H4 (cell line): ENCODE measurements around the gene ZBTB37. TPM values are rescaled to one million over a fixed set of nuclear protein-coding genes. Genes with fewer than 3 reads are reported as not detected.
"Not testable (repeated sequence)": the region's sequence is repeated elsewhere in the genome, so short reads cannot be mapped to it uniquely, and the experiment has no call there.

ENCODE experiments used
- DNase-seq: peaks from one replicate; pipeline ENCODE4 v3.0.0-alpha.2; 2015; ENCODE audit warnings: low spot score
- total RNA-seq: library from RNA; depleted of rRNA; stranded (reverse); fragments of >200 nt; shearing (Covaris generic); gene quantifications from 2 replicates; pipeline ENCODE4 v1.2.3, GENCODE V29; 2014; rRNA removed

The ZBTB37 gene
- 2.0 and 2.3 TPM in 2 replicates for total RNA-seq

- peak; percentile 74 for DNase-seq
Measured at GRCh38 chr1:173868266-173869020, at the start of gene ZBTB37. ZBTB37 (plus strand) TSS chr1:173868380; CDS start chr1:173870226, 1,846 bp downstream.

- no peak for DNase-seq
Measured at GRCh38 chr1:173818459-173818858, 49.7 kb upstream of the ZBTB37 start.

GRCh38 chr1:173821680-173822079 lies 46.5 kb upstream of the ZBTB37 start:
- no peak for DNase-seq

- no peak for DNase-seq
Measured at GRCh38 chr1:173823781-173824314, 44.3 kb upstream of the ZBTB37 start.

- DNase-seq = peak; percentile 98
Measured at GRCh38 chr1:173824315-173825081, 43.7 kb upstream of the ZBTB37 start, which contains the start of the genes CENPL and DARS2. CENPL (minus strand) TSS chr1:173824883; CDS start chr1:173811299, 13,584 bp downstream. DARS2 (plus strand) TSS chr1:173824673; CDS start chr1:173825230, 557 bp downstream.

GRCh38 chr1:173827611-173828010 lies 40.6 kb upstream of the ZBTB37 start:
- DNase-seq = no peak

- no peak for DNase-seq
Measured at GRCh38 chr1:173832748-173833147, 35.4 kb upstream of the ZBTB37 start.

- DNase-seq = no peak
Measured at GRCh38 chr1:173852105-173852504, 16.1 kb upstream of the ZBTB37 start.

- peak; percentile 56 for DNase-seq
Measured at GRCh38 chr1:173853074-173853473, 15.1 kb upstream of the ZBTB37 start.

GRCh38 chr1:173856014-173856413 lies 12.2 kb upstream of the ZBTB37 start:
- DNase-seq = no peak

GRCh38 chr1:173856903-173857302 lies 11.3 kb upstream of the ZBTB37 start:
- no peak for DNase-seq

- no peak for DNase-seq
Measured at GRCh38 chr1:173857363-173857917, 10.7 kb upstream of the ZBTB37 start.

- DNase-seq = not testable (repeated sequence)
Measured at GRCh38 chr1:173859547-173859946, 8.6 kb upstream of the ZBTB37 start.

- DNase-seq = no peak
Measured at GRCh38 chr1:173860065-173860464, 8.1 kb upstream of the ZBTB37 start.

- no peak for DNase-seq
Measured at GRCh38 chr1:173861731-173862145, 6.4 kb upstream of the ZBTB37 start.

GRCh38 chr1:173862146-173862768 lies 5.9 kb upstream of the ZBTB37 start:
- not testable (repeated sequence) for DNase-seq

- DNase-seq = no peak
Measured at GRCh38 chr1:173862769-173863223, 5.4 kb upstream of the ZBTB37 start.

- no peak for DNase-seq
Measured at GRCh38 chr1:173863224-173864161, 4.7 kb upstream of the ZBTB37 start.

- no peak for DNase-seq
Measured at GRCh38 chr1:173864179-173864867, 3.9 kb upstream of the ZBTB37 start.
